Measurements from ENCODE around the gene STPG4.

- no peak for TF ChIP-seq POLR2A (IDR thresholded peaks at IDR 0.05)
- no peak for TF ChIP-seq POLR2AphosphoS5 (IDR thresholded peaks at IDR 0.05)
- no peak for TF ChIP-seq CTCF (IDR thresholded peaks at IDR 0.05)
Measured at GRCh38 chr2:47075361-47076125, 79.6 kb downstream of the STPG4 start.

All from breast epithelium (tissue), 3 donors.